HEK293T (cell line): Measurements from ENCODE around the gene DHX34.

Source experiments
- FOXM1 ChIP-seq: fragments of 450-650 bp; IDR thresholded peaks from 2 replicates; pipeline ENCODE4 v1.6.1; 2017; ENCODE audit warnings: mild to moderate bottlenecking, borderline replicate concordance
- LEF1 ChIP-seq: fragments of 450-650 bp; IDR thresholded peaks from 2 replicates; pipeline ENCODE4 v1.6.1; 2017; ENCODE audit warnings: mild to moderate bottlenecking, borderline replicate concordance
- NFRKB ChIP-seq: fragments of 450-650 bp; IDR thresholded peaks from 2 replicates; pipeline ENCODE4 v1.6.1; 2016; ENCODE audit warnings: mild to moderate bottlenecking, moderate library complexity
- PKNOX1 ChIP-seq: fragments of 450-650 bp; IDR thresholded peaks from 2 replicates; pipeline ENCODE4 v1.6.1; 2016
- SP1 ChIP-seq: fragments of 450-650 bp; IDR thresholded peaks from 2 replicates; pipeline ENCODE4 v1.6.1; 2017
- ZNF384 ChIP-seq: fragments of 450-650 bp; IDR thresholded peaks from 2 replicates; pipeline ENCODE4 v1.6.1; 2016

- no peak for TF ChIP-seq FOXM1
- no peak for TF ChIP-seq LEF1
- TF ChIP-seq PKNOX1 = no peak
- no peak for TF ChIP-seq SP1
- TF ChIP-seq NFRKB = no peak
- TF ChIP-seq ZNF384 = no peak
Observed at GRCh38 chr19:47398707-47399597, 49.8 kb downstream of the DHX34 start.
